ENCODE measurements around the gene SPATA31E1.
"Not testable (repeated sequence)": the region's sequence is repeated elsewhere in the genome, so short reads cannot be mapped to it uniquely, and the experiment has no call there.

Gene SPATA31E1

DNA sequence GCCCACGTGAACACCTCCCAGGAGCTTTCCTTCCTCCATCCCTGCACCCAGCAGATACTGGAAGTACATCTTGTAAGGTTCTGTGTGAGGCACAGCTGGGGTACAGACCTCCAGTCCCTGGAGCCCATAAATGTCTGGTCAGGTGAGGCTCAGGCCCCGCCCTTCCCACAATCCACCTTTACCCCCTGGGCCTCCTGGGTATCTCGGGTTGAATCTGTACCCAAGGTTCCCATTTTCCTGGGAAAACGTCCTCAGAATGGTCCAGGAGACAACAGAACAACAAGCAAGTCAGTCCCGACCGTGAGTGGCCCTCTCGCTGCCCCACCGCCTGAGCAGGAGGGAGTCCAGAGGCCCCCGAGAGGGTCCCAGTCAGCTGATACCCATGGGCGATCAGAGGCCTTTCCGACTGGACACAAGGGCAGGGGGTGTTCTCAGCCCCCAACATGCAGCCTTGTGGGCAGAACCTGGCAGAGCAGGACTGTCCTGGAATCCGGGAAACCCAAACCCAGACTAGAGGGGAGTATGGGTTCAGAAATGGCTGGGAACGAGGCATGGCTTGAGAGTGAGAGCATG lies 4.3 kb downstream of the SPATA31E1 start:
- no peak for DNase-seq

DNA sequence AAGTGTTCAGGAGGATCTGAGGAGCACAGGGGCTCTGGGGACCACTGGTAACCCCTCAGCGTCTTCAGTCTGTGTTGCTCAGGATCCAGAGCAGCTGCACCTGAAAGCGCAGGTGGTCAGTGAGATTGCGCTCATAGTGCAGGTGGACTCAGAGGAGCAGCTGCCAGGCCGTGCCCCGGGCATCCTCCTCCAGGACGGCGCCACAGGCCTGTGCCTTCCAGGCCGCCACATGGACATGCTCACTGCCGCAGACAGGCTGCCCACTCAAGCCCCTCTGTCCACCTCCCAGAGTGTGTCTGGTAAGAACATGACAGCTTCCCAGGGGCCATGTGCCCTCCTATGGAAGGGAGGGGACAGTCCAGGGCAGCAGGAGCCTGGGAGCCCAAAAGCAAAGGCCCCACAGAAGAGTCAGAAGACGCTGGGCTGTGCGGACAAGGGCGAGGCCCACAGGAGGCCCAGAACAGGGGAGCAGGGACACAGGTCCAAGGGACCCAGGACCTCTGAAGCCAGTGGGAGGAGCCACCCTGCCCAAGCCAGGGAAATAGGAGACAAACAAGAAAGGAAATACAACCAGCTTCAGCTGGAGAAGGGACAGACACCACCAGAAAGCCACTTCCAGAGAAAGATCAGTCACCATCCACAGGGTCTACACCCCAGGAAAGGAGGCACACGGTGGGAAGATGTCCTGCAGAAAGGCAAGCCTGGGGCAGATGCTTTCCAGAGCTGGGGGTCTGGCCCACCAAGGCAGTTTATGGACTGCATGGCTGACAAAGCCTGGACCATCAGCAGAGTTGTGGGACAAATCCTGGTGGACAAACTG lies 5.2 kb downstream of the SPATA31E1 start:
- DNase-seq: no peak

DNA sequence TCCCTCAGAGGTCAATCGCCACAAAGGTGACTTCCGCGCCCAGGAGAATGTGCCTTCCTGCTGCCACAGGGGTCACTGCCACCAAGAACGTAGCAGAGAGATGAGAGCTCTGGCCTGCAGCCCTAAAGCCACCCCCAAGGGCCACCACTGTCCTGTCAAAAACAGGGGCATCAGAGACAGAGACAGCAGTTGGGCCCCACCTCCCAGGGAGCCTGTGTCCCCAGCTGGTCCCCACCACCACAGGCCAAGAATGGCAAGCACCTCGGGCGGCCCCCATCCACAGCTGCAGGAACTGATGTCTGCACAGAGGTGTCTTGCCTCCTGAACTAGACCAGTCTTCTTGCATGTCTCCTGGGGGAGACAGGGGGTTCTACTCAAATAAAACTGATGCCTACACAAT lies 5.8 kb downstream of the SPATA31E1 start:
- DNase-seq: no peak

DNA sequence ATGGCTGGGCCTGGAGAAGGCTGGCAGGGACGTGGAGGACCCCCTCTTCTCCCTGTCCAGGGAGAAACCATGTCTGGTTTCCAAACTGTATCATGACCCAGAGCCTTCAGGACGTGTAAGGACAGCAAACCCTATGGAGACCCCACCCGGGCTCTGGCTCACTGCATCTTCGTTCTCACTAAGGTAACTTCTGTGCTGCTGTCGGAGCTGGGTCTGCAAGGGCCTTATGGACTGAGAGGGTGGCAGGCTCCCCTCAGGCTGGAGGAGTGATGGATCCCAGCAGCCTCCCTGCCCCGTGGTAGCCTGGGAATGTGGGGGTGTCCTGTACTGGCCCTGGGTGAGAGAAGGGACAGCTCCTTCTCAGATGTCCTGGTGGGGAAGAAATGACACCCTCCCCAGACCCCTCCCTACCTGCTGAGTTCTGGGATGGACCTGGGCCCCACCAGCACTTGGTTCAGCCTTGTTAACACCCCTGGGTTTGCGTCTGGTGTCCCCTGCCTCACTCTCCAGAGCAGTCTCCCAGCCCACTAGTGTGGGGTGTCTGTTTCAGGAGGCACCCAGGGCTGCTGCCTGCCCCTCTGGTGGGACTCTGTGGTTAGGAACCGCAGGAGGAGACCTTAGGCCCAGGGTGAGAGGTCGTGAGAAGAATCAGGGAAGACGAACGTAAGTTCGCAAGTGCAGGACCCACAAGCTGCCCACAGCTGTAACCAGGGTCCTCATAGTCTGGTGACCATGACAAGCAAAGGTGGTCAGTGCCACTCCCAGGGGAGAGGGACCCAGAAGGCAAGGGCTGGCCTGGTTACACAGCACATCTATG lies 6.6 kb downstream of the SPATA31E1 start:
- DNase-seq: no peak

DNA sequence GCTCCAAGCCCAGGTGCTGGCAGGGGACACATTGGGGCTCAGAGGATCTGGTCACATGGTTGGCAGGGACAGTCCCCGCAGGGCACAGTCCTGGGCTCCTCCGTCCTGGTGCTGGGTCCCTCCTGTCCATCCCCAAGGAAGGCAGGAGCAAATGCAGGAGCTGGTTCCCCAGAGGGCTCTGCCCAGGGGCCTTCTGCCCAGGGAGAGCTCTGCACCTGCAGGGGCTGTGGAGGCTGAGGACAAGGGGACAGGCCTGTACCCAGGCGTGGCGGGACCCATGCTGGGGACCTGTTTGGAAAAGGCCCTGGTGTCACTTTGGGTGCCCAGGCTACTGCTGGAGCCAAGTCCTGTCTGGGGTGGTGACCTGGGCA lies 7.2 kb downstream of the SPATA31E1 start:
- no peak for DNase-seq

DNA sequence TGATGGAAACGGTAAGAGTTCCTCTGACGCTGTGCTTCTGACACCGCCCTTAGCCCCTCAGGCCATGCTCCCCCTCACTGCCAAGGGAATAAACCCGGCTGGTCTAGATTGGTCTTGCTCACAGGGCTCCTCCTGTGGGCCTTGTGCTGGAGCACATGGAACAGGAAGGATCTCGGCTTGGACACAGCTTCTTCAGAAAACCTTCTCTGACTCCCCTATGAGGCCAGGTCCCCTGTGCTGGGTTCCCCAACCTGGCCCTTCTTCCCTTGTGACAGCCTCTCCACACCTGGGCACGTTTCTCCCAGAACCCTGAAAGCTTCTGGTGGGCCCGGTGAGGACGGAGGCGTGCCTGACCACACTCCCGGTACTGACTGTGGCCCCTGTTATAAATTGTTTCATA lies 8.2 kb downstream of the SPATA31E1 start:
- DNase-seq: no peak

DNA sequence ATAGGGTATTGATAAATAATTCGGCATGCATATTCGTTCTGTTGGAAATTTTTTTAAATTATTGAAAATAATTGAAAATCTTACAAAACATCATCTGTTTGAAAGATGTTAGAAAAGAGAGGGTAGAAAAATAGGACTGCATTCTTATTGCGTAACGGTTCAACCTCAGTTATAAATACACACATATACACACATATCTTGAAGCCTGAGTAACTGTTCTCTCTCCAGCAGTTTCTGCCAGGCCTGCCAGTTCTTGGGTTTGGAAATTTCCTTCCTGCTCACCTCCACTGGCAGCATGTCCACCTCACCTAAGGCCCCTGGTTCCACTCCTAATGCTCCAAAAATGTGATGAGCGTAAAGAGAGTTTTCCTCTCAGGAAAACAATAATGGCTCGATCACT lies 9.1 kb downstream of the SPATA31E1 start:
- no peak for DNase-seq

DNA sequence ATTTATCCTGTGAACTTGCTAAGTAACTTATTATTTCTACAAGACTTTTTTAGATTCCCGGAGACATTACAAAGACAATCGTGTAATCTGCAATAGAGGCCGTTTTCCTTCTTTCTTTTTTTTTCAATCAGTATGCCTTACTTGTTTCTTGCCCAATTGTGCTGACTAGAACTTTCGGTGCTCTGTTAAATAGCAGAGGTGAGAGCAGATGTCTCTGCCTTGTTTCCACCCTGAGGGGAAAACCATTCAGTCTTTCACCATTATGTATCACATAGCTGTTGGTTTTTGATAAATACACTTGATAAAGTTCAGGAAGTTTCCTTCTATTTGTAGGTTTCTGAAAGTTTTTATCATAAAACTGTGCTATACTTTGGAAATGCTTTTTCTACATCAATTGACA lies 10.3 kb downstream of the SPATA31E1 start:
- no peak for DNase-seq

DNA sequence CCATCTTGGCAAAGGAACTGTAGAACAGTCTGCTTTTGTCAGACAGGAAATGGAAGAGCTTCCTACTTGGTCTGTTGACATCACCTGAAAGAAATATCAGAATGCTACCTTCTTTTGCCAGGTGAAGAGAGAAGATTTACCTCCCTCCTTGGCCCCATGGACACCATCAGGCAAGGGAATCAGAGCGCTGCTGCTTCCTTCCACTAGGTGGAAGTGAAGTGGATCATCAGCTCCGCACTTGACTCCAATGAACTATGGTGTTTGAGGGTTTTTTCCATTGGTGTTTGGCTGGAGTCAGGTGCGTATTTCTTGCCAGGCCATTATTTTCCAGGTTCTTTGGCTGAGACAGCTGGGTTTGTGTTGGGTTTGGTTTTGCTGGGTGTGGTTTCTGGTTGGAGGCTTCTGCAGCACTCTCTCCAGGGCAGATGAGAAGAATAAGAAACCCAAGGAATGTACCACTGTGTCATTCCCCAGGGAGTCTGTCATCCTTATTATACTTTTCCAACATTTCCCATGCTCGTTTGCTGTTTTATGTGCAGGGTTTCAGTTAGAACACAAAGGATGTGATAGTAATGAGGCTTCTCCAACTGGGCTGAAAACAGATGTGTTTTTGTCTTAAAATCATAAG lies 12.4 kb downstream of the SPATA31E1 start:
- DNase-seq: no peak

DNA sequence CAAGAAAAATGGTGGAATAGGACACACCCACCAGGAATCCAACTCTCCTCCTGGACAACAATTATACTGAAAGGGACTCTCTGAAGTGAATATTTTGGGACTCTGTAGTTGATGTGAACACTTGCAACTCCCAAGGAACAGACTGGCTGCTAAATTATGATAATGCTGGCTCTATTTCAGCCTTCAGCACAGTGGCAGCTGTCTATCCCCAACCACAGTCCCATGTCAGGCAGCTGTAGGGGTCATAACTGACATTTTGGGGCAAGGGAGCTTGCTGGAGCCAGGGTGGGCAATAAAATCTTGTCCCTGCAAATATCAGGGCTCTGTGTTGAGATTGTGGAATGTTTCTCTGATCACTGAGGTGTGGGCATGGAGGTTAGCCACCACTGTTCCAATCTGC lies 14.2 kb downstream of the SPATA31E1 start:
- DNase-seq: no peak

DNA sequence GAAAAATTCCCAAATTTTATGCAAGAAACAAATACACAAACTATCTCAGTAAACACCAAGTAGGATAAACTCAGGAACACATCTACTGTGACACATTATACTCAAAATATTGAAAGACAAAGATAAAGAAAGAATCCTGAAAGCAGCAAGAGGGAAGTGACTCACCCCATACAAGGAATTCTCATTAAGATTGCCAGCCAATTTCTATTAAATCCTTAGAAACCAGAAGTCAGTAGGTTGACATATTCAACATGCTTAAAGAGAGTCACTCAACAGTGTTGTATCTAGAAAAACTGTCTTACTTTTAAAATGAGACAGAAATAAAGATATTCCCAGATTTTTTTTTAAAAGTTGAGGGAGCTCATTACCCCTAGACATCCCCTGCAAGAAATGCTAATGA lies 15.5 kb downstream of the SPATA31E1 start:
- DNase-seq: no peak

DNA sequence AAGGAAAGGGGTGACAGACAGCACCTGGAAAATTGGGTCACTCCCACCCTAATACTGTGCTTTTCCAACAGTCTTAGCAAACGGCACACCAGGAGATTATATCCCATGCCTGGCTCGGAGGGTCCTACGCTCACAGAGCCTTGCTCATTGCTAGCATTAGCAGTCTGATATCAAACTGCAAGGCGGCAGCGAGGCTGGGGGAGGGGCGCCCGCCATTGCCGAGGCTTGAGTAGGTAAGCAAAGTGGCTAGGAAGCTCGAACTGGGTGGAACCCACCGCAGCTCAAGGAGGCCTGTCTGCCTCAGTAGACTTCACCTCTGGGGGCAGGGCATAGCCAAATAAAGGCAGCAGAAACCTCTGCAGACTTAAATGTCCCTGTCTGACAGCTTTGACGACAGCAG lies 19.7 kb downstream of the SPATA31E1 start:
- not testable (repeated sequence) for DNase-seq

DNA sequence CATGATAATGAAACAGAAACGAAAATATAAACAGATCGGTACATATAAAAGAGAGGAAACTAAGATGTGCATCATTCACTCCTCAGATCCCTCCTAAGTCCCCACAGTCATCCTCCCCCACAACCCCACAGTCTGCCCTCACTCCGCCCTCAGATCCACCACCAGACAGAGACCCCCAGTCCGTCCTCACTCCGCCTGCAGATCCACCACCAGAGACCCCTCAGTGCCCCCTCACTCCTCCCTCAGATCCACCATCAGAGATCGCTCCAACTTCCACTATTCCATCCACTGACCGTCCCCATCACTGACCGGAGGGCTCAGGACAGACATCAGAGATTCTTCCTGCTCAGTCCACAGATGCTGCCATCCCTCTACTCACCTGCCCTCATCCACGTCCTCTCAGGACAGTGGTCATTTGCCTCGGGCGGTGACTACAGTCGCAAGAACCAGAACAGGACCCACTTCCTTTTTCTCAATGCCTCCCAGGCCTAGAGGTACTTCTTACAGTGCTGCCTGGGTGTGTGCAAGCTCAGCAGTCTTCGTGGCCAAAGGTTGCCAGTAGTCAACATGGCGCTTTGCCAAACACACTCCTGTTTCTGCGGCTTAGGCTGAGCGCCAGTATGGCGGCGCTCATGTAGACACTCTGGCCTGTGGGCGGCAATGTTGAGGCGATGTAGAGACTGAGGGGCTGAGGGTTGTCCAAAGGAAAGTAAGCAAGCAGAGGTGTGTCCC lies 26.8 kb downstream of the SPATA31E1 start:
- peak; percentile 78 for DNase-seq

DNA sequence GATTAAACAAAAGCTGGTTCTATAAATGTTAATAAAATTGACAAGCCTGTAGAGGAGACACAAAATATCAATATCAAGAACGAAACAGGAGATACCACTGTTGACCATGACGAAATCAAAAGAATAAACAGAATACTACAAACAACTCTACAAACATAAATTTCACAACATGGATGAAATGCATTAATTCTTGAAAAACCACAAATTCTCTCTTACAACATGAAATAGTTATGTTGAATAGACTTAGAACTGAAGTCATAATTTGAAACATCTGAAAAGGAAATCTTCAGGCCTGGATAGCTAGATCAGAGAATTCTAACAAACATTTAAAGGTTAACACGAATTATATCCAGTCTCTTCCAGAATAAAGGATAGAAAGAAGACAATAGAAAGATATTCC lies 28.1 kb downstream of the SPATA31E1 start:
- DNase-seq: no peak

DNA sequence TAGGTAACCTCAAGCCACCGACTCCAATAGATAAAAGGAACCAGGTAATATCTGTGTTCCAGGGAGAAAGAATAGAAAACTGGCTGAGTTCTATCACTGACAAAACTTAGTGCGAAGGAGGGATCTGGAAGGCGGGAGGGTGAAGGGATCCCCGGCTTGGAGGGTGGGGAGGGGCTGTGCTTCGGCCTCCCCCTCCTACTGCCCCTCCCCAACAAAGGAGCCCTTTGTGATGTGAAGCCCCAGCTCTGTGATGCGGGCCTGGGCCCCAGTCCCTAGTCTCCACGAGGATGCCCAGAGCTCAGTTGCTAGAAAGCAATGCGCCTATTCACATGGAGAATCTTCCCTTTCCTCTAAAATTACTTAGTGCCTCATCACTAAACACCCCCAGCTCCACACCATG lies 35.0 kb downstream of the SPATA31E1 start, which contains the start of gene SPATA31C1:
Gene SPATA31C1 (plus strand): TSS at position 301 of the 400 bp plus-strand sequence.
- not testable (repeated sequence) for DNase-seq

DNA sequence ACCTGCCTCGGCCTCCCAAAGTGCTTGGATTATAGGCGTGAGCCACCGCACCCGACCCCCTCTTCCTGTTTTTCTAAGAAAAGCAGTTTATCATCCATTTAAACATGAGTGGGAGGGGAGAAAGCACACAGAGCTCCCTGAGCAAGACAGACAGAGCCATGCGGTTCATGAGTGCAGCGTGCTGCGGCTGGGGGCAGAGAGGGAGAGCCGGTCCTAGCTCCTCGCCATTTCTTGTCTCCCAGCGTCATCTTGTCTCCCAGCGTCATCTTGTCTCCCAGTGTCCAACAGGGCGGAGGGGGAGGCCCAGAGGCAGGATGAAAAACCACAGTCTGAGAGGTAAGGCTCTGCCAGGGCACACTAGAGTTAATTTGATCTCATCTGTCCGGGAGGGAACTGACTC lies 36.3 kb downstream of the SPATA31E1 start:
- DNase-seq: not testable (repeated sequence)

DNA sequence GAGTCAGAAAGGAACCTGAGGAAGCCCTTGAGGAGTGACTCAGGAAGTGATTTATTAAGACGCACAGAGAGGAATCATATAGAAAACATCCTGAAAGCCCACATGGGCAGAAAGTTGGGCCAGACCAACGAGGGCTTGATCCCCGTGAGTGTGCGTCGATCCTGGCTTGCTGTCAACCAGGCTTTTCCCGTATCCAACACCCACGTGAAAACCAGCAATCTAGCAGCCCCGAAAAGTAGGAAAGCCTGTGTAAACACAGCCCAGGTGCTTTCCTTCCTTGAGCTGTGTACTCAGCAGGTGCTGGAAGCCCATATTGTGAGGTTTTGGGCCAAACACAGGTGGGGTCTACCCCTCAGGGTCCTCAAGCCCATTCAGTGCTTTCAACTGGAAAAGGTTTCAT lies 38.9 kb downstream of the SPATA31E1 start:
- DNase-seq: not testable (repeated sequence)

DNA sequence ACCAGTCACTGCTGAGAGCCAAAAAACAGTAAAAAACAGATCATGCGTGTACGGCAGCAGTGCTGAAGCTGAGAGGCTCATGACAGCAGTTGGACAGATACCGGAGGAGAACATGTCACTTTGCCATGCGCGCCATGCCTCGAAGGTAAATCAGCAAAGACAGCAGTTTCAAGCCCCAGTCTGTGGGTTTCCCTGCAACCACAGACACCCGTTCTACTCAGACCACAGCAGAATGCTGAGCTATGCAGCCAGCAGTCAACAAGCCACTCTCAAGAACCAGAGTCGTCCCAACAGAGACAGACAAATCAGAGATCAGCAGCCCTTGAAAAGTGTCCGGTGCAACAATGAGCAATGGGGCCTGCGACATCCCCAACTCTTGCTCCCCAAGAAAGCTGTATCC lies 40.3 kb downstream of the SPATA31E1 start:
- DNase-seq: not testable (repeated sequence)

DNA sequence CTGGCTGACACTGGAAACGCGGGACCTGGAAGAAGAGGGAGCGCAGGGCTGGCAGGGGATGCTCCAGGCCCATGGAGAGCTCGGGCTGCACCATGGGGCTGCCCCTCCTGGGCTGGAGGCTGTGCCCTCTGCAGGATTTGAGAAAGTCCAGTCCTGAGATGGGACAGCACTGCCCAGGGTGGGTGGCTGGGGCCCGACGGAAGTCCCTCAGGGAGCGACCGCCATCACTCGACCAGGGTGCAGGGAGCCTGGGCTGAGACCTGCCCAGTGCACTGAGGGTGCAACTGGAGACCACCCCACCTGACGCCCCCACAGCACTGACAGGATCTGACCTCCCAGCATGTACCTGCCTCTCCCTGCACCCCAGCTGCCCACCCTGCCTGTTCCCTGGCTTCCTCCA lies 42.2 kb downstream of the SPATA31E1 start:
- DNase-seq: not testable (repeated sequence)

DNA sequence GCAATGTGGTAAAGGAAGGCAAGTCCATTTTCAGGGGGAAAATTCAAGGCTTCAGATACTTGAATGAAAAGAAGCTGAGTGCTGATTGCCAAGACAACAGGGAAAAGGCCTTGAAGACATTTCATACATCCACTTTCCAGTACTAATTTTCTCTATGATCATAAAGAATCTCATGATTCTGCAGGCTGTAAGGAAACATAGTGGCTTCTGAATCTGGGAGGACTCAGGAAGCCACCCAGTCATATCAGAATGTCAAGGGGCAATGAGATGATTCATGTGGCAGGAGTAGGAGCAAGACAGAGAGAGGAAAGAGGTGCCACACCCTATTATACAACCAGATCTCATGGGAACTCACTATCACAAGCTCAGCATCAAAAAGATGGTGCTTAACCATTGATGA lies 46.5 kb downstream of the SPATA31E1 start:
- DNase-seq: not testable (repeated sequence)

DNA sequence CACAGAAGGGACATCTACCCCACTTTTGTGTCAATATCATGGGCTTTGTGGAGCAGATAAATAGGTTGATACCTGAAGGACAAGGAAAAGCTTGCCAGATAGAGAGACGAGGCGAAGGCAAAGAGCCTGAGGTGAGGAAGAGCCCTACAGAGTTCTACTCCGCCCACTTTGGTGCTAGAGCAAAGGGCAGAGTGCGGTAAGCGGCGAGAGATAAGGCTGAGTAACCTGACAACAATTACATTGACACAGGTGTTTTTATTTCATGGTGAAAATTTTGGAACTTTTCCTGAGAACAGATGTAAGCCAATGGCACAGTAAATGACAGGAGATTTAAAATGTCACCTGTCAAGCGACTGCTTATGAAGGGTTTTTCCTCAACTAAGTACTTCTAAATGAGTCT lies 51.8 kb downstream of the SPATA31E1 start:
- DNase-seq: not testable (repeated sequence)

DNA sequence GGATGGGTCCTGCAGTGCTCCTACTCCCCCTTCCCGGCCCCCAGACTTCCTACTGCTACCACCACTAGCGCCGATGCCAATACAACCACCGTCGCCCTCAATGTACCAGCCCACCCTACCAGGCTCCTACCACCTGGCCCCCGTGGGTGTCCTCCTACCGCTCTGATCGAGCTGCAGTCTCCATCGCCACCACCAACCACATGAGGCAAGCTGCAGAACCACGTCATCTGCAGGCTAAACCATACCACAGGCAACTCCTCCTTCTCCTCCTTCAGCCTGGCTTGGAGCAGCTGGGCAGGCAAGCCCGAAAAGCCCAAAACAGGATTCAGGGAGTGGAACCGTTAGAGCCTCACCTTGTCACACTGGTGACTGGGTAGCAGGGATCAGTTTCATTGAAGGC lies 54.7 kb downstream of the SPATA31E1 start:
- not testable (repeated sequence) for DNase-seq

DNA sequence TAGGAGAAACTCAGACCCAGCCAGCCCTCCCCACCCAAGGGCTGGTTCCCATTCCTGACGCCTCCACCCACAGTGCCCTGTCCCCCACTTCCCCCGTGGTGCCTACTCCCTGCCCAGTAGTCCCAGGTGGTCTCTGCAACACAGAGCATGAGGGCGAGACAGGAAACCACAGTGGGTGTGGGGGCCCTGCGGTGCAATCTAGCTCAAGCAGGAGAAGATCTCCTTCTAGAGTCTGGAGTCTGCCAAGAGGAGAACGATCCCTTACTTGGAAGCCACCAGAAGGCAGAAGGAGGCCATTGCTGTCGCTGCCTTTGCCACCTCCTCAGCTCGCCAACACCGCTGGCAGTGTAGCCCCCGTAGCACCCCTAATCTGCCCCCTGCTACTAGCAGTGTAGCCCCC lies 55.2 kb downstream of the SPATA31E1 start:
- DNase-seq: not testable (repeated sequence)
